ENCODE results near the gene CUL3. TPM values are rescaled to one million over a fixed set of nuclear protein-coding genes. Genes with fewer than 3 reads are reported as not detected.
A peak's percentile ranks its signal among the peaks of the same experiment; 100 is the strongest.

The CUL3 gene
- total RNA-seq, 1 experiment from 2014 or later = 86.2 TPM

- H3K27me3 Mint-ChIP-seq (ENCODE audit: low read depth) = no peaks in the 10 kb centered on the region
- H3K4me3 Mint-ChIP-seq = no peak overlapping the region
- H3K27ac Mint-ChIP-seq = peak overlapping the region; percentile 18; the same call in 1 of the 2 replicates
- ATAC-seq (no peak), DNase-seq (ENCODE audit: low spot score) (no peak)
- peaks cover 8% of the 10 kb centered on the region for H3K36me3 Mint-ChIP-seq
- ChIA-PET POLR2A (no interaction called here), CTCF (no interaction called here)
- peaks cover 62% of the 10 kb centered on the region for H3K4me1 Mint-ChIP-seq
- TF ChIP-seq CREM (CRISPR knock-in tag; IDR thresholded peaks at IDR 0.05) (no peak), NR2C2 (CRISPR knock-in tag; IDR thresholded peaks at IDR 0.05) (no peak), SMAD4 (CRISPR knock-in tag; IDR thresholded peaks at IDR 0.05) (no peak), ZNF317 (CRISPR knock-in tag; IDR thresholded peaks at IDR 0.05; ENCODE audit: borderline replicate concordance, low read depth) (no peak), AR (CRISPR knock-in tag; IDR thresholded peaks at IDR 0.05) (no peak), E2F4 (CRISPR knock-in tag; IDR thresholded peaks at IDR 0.05; ENCODE audit: borderline replicate concordance, low read depth) (no peak), SMAD3 (CRISPR knock-in tag; IDR thresholded peaks at IDR 0.05; ENCODE audit: borderline replicate concordance) (no peak), FOXP1 (CRISPR knock-in tag; IDR thresholded peaks at IDR 0.05; ENCODE audit: borderline replicate concordance) (no peak), RELA (CRISPR knock-in tag; IDR thresholded peaks at IDR 0.05; ENCODE audit: borderline replicate concordance) (no peak), MYBL2 (CRISPR knock-in tag; IDR thresholded peaks at IDR 0.05) (no peak)
- TF ChIP-seq, protein P1, sequence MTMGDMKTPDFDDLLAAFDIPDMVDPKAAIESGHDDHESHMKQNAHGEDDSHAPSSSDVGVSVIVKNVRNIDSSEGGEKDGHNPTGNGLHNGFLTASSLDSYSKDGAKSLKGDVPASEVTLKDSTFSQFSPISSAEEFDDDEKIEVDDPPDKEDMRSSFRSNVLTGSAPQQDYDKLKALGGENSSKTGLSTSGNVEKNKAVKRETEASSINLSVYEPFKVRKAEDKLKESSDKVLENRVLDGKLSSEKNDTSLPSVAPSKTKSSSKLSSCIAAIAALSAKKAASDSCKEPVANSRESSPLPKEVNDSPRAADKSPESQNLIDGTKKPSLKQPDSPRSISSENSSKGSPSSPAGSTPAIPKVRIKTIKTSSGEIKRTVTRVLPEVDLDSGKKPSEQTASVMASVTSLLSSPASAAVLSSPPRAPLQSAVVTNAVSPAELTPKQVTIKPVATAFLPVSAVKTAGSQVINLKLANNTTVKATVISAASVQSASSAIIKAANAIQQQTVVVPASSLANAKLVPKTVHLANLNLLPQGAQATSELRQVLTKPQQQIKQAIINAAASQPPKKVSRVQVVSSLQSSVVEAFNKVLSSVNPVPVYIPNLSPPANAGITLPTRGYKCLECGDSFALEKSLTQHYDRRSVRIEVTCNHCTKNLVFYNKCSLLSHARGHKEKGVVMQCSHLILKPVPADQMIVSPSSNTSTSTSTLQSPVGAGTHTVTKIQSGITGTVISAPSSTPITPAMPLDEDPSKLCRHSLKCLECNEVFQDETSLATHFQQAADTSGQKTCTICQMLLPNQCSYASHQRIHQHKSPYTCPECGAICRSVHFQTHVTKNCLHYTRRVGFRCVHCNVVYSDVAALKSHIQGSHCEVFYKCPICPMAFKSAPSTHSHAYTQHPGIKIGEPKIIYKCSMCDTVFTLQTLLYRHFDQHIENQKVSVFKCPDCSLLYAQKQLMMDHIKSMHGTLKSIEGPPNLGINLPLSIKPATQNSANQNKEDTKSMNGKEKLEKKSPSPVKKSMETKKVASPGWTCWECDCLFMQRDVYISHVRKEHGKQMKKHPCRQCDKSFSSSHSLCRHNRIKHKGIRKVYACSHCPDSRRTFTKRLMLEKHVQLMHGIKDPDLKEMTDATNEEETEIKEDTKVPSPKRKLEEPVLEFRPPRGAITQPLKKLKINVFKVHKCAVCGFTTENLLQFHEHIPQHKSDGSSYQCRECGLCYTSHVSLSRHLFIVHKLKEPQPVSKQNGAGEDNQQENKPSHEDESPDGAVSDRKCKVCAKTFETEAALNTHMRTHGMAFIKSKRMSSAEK (CRISPR knock-in tag; IDR thresholded peaks at IDR 0.05; ENCODE audit: borderline replicate concordance) = no peak
- TF ChIP-seq, protein P2, sequence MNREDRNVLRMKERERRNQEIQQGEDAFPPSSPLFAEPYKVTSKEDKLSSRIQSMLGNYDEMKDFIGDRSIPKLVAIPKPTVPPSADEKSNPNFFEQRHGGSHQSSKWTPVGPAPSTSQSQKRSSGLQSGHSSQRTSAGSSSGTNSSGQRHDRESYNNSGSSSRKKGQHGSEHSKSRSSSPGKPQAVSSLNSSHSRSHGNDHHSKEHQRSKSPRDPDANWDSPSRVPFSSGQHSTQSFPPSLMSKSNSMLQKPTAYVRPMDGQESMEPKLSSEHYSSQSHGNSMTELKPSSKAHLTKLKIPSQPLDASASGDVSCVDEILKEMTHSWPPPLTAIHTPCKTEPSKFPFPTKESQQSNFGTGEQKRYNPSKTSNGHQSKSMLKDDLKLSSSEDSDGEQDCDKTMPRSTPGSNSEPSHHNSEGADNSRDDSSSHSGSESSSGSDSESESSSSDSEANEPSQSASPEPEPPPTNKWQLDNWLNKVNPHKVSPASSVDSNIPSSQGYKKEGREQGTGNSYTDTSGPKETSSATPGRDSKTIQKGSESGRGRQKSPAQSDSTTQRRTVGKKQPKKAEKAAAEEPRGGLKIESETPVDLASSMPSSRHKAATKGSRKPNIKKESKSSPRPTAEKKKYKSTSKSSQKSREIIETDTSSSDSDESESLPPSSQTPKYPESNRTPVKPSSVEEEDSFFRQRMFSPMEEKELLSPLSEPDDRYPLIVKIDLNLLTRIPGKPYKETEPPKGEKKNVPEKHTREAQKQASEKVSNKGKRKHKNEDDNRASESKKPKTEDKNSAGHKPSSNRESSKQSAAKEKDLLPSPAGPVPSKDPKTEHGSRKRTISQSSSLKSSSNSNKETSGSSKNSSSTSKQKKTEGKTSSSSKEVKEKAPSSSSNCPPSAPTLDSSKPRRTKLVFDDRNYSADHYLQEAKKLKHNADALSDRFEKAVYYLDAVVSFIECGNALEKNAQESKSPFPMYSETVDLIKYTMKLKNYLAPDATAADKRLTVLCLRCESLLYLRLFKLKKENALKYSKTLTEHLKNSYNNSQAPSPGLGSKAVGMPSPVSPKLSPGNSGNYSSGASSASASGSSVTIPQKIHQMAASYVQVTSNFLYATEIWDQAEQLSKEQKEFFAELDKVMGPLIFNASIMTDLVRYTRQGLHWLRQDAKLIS (CRISPR knock-in tag; IDR thresholded peaks at IDR 0.05; ENCODE audit: borderline replicate concordance) = no peak
- H3K9me3 Mint-ChIP-seq = no peaks in the 10 kb centered on the region
Observed at GRCh38 chr2:224580248-224580647, 4.9 kb downstream of the CUL3 start.

DNA sequence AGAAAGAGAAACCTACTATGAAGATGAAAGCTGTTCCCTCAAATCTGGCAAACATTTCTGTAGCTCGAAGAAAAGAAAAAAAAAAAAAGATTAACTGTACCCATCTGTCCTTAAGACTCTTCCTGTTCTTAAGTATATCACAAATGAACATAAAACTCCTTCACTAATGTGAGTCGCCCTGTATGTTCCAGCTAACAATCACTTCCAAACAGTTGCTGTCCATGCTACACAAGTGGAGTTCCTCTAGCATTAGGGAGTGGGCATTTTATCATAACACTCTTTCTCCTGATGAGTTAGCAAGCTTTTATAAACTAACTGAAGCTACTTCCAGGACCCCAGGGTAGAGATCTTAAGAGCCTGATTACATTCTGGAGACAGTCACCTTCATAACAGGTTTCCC is 5.8 kb downstream of the CUL3 start:
- H3K9me3 Mint-ChIP-seq = no peaks in the 10 kb centered on the region
- no peaks in the 10 kb centered on the region for H3K27me3 Mint-ChIP-seq (ENCODE audit: low read depth)
- ChIA-PET CTCF (no interaction called here), POLR2A (no interaction called here)
- H3K27ac Mint-ChIP-seq = peak overlapping the region; percentile 80
- peak; percentile 12; the same call in 1 of the 2 replicates for ATAC-seq
- DNase-seq (ENCODE audit: low spot score) = no peak
- peaks cover 70% of the 10 kb centered on the region for H3K4me1 Mint-ChIP-seq
- H3K4me3 Mint-ChIP-seq = no peak overlapping the region
- peaks cover 8% of the 10 kb centered on the region for H3K36me3 Mint-ChIP-seq
- TF ChIP-seq FOXK1 (CRISPR knock-in tag; IDR thresholded peaks at IDR 0.05) (no peak), GRHL2 (CRISPR knock-in tag; IDR thresholded peaks at IDR 0.05; ENCODE audit: insufficient replicate concordance, severe bottlenecking) (no peak), KAT7 (CRISPR knock-in tag; IDR thresholded peaks at IDR 0.05; ENCODE audit: borderline replicate concordance) (no peak), ATF1 (CRISPR knock-in tag; IDR thresholded peaks at IDR 0.05) (no peak), STAT6 (CRISPR knock-in tag; conservative IDR thresholded peaks at IDR 0.05; ENCODE audit: low read depth) (no peak), E2F4 (CRISPR knock-in tag; IDR thresholded peaks at IDR 0.05; ENCODE audit: borderline replicate concordance, low read depth) (no peak)

Measured in WTC11 (cell line).